Measurements from ENCODE around the gene MESD.

GRCh38 chr15:80915472-80915871 lies 74.1 kb downstream of the MESD start:
- no peak for TF ChIP-seq CTCF (IDR thresholded peaks at IDR 0.05)
- no peak for TF ChIP-seq POLR2A (IDR thresholded peaks at IDR 0.05)

Measured in right lobe of liver (tissue), 4 donors.